ENCODE results near the gene STK33. TPM values are rescaled to one million over a fixed set of nuclear protein-coding genes. Genes with fewer than 3 reads are reported as not detected.

The STK33 gene
- total and polyA plus RNA-seq, 2 of the 13 experiments (the other 11 are each of a cell fraction or from before 2014, with no cell fraction given) = 2.7 to 12.6 TPM

- Histone ChIP-seq H3K27ac (ENCODE audit: extremely low read length, insufficient read depth, low read length) (no peak overlapping the region), H3K4me3 (replicated peaks in 1 of 3; ENCODE audit: insufficient read depth in 1 of 3, low read depth in 2 of 3, low read length in 3 of 3) (no peak overlapping the region), H3K27me3 (ENCODE audit: control insufficient read depth in 1 of 2, insufficient read depth in 2 of 2, low read length in 2 of 2) (peaks cover 2 to 44% of the 10 kb centered on the region in 2 experiments), H3K4me1 (ENCODE audit: insufficient read depth, low read length) (peaks cover 11% of the 10 kb centered on the region; the same call in 1 of the 2 replicates), H3K36me3 (replicated peaks in 1 of 2; ENCODE audit: control insufficient read depth in 1 of 2, insufficient read depth in 2 of 2, low read length in 2 of 2) (no peaks in the 10 kb centered on the region), H4K20me1 (ENCODE audit: insufficient read depth, low read length) (no peaks in the 10 kb centered on the region), H3K9ac (ENCODE audit: insufficient read depth, low read depth, low read length) (no peak overlapping the region), H3K4me2 (ENCODE audit: low read depth, low read length) (no peak overlapping the region), H3K9me3 (ENCODE audit: low read length) (no peaks in the 10 kb centered on the region), H3K79me2 (ENCODE audit: insufficient read depth, low read length) (no peaks in the 10 kb centered on the region), H2AFZ (ENCODE audit: low read length) (no peak overlapping the region)
- DNase-seq (ENCODE audit: low spot score) (no peak), ATAC-seq (no peak), FAIRE-seq (no peak)
- intact Hi-C loops (cut with micrococcal nuclease; ENCODE audit: unreplicated experiment) (no loop called here), in situ Hi-C loops (cut with HindIII; ENCODE audit: extremely low pct_ligation_motif_present, low pct_unique_long_range_greater_than_20kb) (no loop called here)
- no TSS peak for BruUV-seq (replicated peaks)
- POLR2A ChIA-PET = no interaction called here
- CTCF ChIA-PET (ENCODE audit: low intra/inter-chr PET ratio, low total read pairs) = no interaction called here
- TF ChIP-seq ZFX (CRISPR knock-in tag; IDR thresholded peaks at IDR 0.05; ENCODE audit: low read depth) (no peak), EED (CRISPR knock-in tag; IDR thresholded peaks at IDR 0.05) (no peak), SMAD3 (CRISPR knock-in tag; IDR thresholded peaks at IDR 0.05) (no peak), ZNF296 (CRISPR knock-in tag; conservative IDR thresholded peaks at IDR 0.05) (no peak), ZBTB26 (CRISPR knock-in tag; IDR thresholded peaks at IDR 0.05; ENCODE audit: borderline replicate concordance) (no peak), ZMAT5 (CRISPR knock-in tag; IDR thresholded peaks at IDR 0.05; ENCODE audit: borderline replicate concordance, low read depth) (no peak), BCLAF1 (IDR thresholded peaks at IDR 0.05) (no peak), ARID5B (CRISPR knock-in tag; IDR thresholded peaks at IDR 0.05) (no peak), RAD21 (CRISPR knock-in tag; IDR thresholded peaks at IDR 0.05) (no peak), ZNF75D (CRISPR knock-in tag; IDR thresholded peaks at IDR 0.05; ENCODE audit: borderline replicate concordance) (no peak), MTF1 (CRISPR knock-in tag; IDR thresholded peaks at IDR 0.05) (no peak), SP4 (CRISPR knock-in tag; IDR thresholded peaks at IDR 0.05) (no peak), NR2F1 (CRISPR knock-in tag; IDR thresholded peaks at IDR 0.05) (no peak), ZNF773 (CRISPR knock-in tag; IDR thresholded peaks at IDR 0.05; ENCODE audit: borderline replicate concordance) (no peak), SOX6 (IDR thresholded peaks at IDR 0.05) (no peak), SOX6 (CRISPR knock-in tag; IDR thresholded peaks at IDR 0.05) (no peak)
- 68% methylated on average over 8 of the region's 8 CpGs for WGBS (ENCODE audit: low lambda C conversion rate)
Measured at GRCh38 chr11:8356216-8356615, 237.8 kb downstream of the STK33 start.
